ENCODE measurements around the gene KRTAP10-5. TPM values are rescaled to one million over a fixed set of nuclear protein-coding genes. Genes with fewer than 3 reads are reported as not detected.

The KRTAP10-5 gene
- polyA plus RNA-seq, 2 of the 4 experiments (the other 2 are of a cell fraction) = not detected

DNA sequence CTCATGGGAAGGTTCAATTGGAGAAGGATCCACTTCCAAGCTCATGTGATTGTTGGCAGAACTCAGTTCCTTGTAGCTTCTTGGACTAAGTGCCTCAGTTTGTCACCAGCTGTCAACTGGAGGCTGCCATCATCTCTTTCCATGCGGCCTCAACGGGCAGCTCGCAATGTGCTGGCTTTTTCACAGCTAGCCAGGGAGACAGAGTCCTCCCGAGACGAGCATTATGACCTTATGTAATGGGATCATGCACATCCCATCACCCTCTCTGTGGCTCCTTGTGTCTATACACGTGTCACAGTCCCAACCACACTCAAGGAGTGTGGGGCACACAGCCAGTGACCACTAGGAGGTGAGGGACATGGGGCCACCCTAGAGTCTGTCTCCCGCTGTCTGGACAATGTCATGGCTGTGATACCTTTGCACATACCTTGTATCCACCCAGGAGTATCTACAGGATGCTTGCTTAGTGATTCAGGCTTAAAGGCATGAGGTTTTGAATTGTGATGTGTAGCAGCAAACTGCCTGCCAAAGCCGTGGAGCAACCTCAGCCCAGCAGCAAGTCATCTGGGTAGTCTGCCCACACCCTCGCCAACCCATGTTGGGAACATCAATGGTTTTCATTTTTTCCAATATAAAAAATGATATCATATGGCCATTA, 15.8 kb upstream of the KRTAP10-5 start:
- FAIRE-seq = no peak

DNA sequence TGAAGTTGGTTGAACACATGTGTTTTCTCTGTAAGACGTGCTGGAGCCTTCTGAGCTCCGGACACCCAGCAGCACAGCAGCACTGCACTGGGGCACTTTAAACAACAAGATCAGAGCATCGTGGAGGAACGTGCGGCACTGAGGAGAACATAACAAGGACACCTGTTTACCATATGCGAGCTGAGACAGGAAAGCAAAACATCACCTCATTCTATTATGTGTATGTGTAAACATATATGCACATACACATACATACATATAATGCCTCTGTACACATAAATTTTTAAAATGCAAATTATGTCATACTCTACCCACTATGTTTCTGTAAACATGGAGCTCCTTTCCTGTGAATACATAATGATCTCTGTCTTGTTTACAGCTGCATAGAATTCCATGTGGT, 15.1 kb upstream of the KRTAP10-5 start:
- no peaks in the 10 kb centered on the region for H3K9me3 ChIP-seq
- TF ChIP-seq, protein P1, sequence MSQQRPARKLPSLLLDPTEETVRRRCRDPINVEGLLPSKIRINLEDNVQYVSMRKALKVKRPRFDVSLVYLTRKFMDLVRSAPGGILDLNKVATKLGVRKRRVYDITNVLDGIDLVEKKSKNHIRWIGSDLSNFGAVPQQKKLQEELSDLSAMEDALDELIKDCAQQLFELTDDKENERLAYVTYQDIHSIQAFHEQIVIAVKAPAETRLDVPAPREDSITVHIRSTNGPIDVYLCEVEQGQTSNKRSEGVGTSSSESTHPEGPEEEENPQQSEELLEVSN (IDR thresholded peaks at IDR 0.05; ENCODE audit: borderline replicate concordance, low read depth) = no peak
- no peak for TF ChIP-seq EHMT2 (IDR thresholded peaks at IDR 0.05; ENCODE audit: low read depth)
- TF ChIP-seq ZSCAN20 (CRISPR knock-in tag; IDR thresholded peaks at IDR 0.05) = no peak
- no peak for TF ChIP-seq MAFK (IDR thresholded peaks at IDR 0.05; ENCODE audit: partially characterized antibody)
- TF ChIP-seq ZNF302 (CRISPR knock-in tag; IDR thresholded peaks at IDR 0.05) = no peak
- no peak for TF ChIP-seq NFE2L2 (conservative IDR thresholded peaks at IDR 0.05; ENCODE audit: low read length)
- no peak for TF ChIP-seq JUNB (IDR thresholded peaks at IDR 0.05)
- no peak for TF ChIP-seq RCOR1 (IDR thresholded peaks at IDR 0.05; ENCODE audit: low read depth, low read length)
- TF ChIP-seq, protein P2, sequence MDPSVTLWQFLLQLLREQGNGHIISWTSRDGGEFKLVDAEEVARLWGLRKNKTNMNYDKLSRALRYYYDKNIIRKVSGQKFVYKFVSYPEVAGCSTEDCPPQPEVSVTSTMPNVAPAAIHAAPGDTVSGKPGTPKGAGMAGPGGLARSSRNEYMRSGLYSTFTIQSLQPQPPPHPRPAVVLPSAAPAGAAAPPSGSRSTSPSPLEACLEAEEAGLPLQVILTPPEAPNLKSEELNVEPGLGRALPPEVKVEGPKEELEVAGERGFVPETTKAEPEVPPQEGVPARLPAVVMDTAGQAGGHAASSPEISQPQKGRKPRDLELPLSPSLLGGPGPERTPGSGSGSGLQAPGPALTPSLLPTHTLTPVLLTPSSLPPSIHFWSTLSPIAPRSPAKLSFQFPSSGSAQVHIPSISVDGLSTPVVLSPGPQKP (IDR thresholded peaks at IDR 0.05; ENCODE audit: low read depth, low read length) = no peak
- no peak for TF ChIP-seq EP300 (IDR thresholded peaks at IDR 0.05)
- TF ChIP-seq RFX5 (IDR thresholded peaks at IDR 0.05) = no peak
- no peak for TF ChIP-seq TP53 (CRISPR knock-in tag; IDR thresholded peaks at IDR 0.05)
- H3K4me3 ChIP-seq = no peak overlapping the region
- no peak for FAIRE-seq
- no peak overlapping the region for H3K4me2 ChIP-seq
- no peaks in the 10 kb centered on the region for H3K4me1 ChIP-seq
- ChIA-PET CTCF (no interaction called here), POLR2A (no interaction called here)
- no peak for DNase-seq (ENCODE audit: low read depth in 1 of 2, low spot score in 1 of 2)
- H3K27ac ChIP-seq = no peak overlapping the region
- WGBS (ENCODE audit: missing lambda C conversion rate) = 77% methylated on average over 4 of the region's 6 CpGs
- ATAC-seq = no peak

More for the DNA sequence above, 15.8 kb upstream of the KRTAP10-5 start:
- DNase-seq (ENCODE audit: low read depth in 1 of 2, low spot score in 1 of 2) = no peak
- TF ChIP-seq, protein P2 (IDR thresholded peaks at IDR 0.05; ENCODE audit: low read depth, low read length) = no peak
- TF ChIP-seq JUNB (IDR thresholded peaks at IDR 0.05) (no peak), KDM1A (IDR thresholded peaks at IDR 0.05; ENCODE audit: low read depth) (no peak), ZNF302 (CRISPR knock-in tag; IDR thresholded peaks at IDR 0.05) (no peak), CEBPB (IDR thresholded peaks at IDR 0.05) (no peak), MYC (IDR thresholded peaks at IDR 0.05; ENCODE audit: borderline replicate concordance, low read length) (no peak), POLR2A (IDR thresholded peaks at IDR 0.05; ENCODE audit: low read length) (no peak), HOXB13 (CRISPR knock-in tag; IDR thresholded peaks at IDR 0.05; ENCODE audit: low read depth) (no peak), NPAS2 (CRISPR knock-in tag; IDR thresholded peaks at IDR 0.05; ENCODE audit: borderline replicate concordance) (no peak), JUN (IDR thresholded peaks at IDR 0.05) (no peak), CBX8 (IDR thresholded peaks at IDR 0.05) (no peak), ZSCAN20 (CRISPR knock-in tag; IDR thresholded peaks at IDR 0.05) (no peak), MAFK (IDR thresholded peaks at IDR 0.05; ENCODE audit: partially characterized antibody) (no peak)
- TF ChIP-seq, protein P3, sequence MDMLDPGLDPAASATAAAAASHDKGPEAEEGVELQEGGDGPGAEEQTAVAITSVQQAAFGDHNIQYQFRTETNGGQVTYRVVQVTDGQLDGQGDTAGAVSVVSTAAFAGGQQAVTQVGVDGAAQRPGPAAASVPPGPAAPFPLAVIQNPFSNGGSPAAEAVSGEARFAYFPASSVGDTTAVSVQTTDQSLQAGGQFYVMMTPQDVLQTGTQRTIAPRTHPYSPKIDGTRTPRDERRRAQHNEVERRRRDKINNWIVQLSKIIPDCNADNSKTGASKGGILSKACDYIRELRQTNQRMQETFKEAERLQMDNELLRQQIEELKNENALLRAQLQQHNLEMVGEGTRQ (IDR thresholded peaks at IDR 0.05) = no peak
- TF ChIP-seq, protein P4, sequence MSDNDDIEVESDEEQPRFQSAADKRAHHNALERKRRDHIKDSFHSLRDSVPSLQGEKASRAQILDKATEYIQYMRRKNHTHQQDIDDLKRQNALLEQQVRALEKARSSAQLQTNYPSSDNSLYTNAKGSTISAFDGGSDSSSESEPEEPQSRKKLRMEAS (IDR thresholded peaks at IDR 0.05) = no peak
- peak; percentile 19 to 37; a peak in 2 of 6 replicates for ATAC-seq
- no peaks in the 10 kb centered on the region for H3K4me1 ChIP-seq
- CTCF ChIA-PET = no interaction called here
- no peaks in the 10 kb centered on the region for H3K9me3 ChIP-seq
- POLR2A ChIA-PET = no interaction called here
- no peak overlapping the region for H3K4me2 ChIP-seq
- WGBS (ENCODE audit: missing lambda C conversion rate) = 68% methylated on average over 5 of the region's 9 CpGs
- no peak overlapping the region for H3K4me3 ChIP-seq
- H3K27ac ChIP-seq = no peak overlapping the region
